ENCODE measurements around the gene CPA2. TPM values are rescaled to one million over a fixed set of nuclear protein-coding genes. Genes with fewer than 3 reads are reported as not detected.
"Not testable (repeated sequence)": the region's sequence is repeated elsewhere in the genome, so short reads cannot be mapped to it uniquely, and the experiment has no call there.

The CPA2 gene
- total RNA-seq, 1 donor from 2014 or later, result 85.0 TPM

- no peaks in the 10 kb centered on the region for H3K27me3 Mint-ChIP-seq
- no peak overlapping the region for H3K4me3 Mint-ChIP-seq (ENCODE audit: low read depth)
- no peak overlapping the region for H3K27ac Mint-ChIP-seq
- no peak for TF ChIP-seq CTCF (IDR thresholded peaks at IDR 0.05; ENCODE audit: unreplicated experiment)
- H3K4me1 Mint-ChIP-seq (ENCODE audit: low read depth), result peaks cover 22% of the 10 kb centered on the region
- no peaks in the 10 kb centered on the region for H3K36me3 Mint-ChIP-seq (ENCODE audit: insufficient read depth)
- no peak for DNase-seq (ENCODE audit: low spot score, unreplicated experiment)
- peaks cover 3% of the 10 kb centered on the region for H3K9me3 Mint-ChIP-seq (ENCODE audit: low read depth)
Measured at GRCh38 chr7:130224210-130224609, 42.5 kb upstream of the CPA2 start.

- not testable (repeated sequence) for H3K36me3 Mint-ChIP-seq (ENCODE audit: insufficient read depth)
Measured at GRCh38 chr7:130224923-130225322, 41.7 kb upstream of the CPA2 start.

GRCh38 chr7:130226333-130226732 lies 40.3 kb upstream of the CPA2 start:
- H3K4me3 Mint-ChIP-seq (ENCODE audit: low read depth), result no peak overlapping the region
- H3K4me1 Mint-ChIP-seq (ENCODE audit: low read depth), result peaks cover 12% of the 10 kb centered on the region
- no peak for TF ChIP-seq CTCF (IDR thresholded peaks at IDR 0.05; ENCODE audit: unreplicated experiment)
- H3K27ac Mint-ChIP-seq, result no peak overlapping the region
- peaks cover 7% of the 10 kb centered on the region for H3K9me3 Mint-ChIP-seq (ENCODE audit: low read depth)
- no peaks in the 10 kb centered on the region for H3K27me3 Mint-ChIP-seq
- no peak for DNase-seq (ENCODE audit: low spot score, unreplicated experiment)
- no peaks in the 10 kb centered on the region for H3K36me3 Mint-ChIP-seq (ENCODE audit: insufficient read depth)

More at GRCh38 chr7:130224923-130225322, 41.7 kb upstream of the CPA2 start:
- Mint-ChIP-seq H3K27ac (peak overlapping the region; percentile 37), H3K4me1 (ENCODE audit: low read depth) (peaks cover 19% of the 10 kb centered on the region)
- H3K9me3 Mint-ChIP-seq (ENCODE audit: low read depth); H3K27me3 Mint-ChIP-seq; DNase-seq (ENCODE audit: low spot score, unreplicated experiment); H3K4me3 Mint-ChIP-seq (ENCODE audit: low read depth): not testable (repeated sequence)

GRCh38 chr7:130227883-130228575 lies 38.6 kb upstream of the CPA2 start:
- no peak overlapping the region for H3K4me3 Mint-ChIP-seq (ENCODE audit: low read depth)
- no peaks in the 10 kb centered on the region for H3K36me3 Mint-ChIP-seq (ENCODE audit: insufficient read depth)
- no peak for DNase-seq (ENCODE audit: low spot score, unreplicated experiment)
- TF ChIP-seq CTCF (IDR thresholded peaks at IDR 0.05; ENCODE audit: unreplicated experiment), result no peak
- H3K27me3 Mint-ChIP-seq, result no peaks in the 10 kb centered on the region
- H3K9me3 Mint-ChIP-seq (ENCODE audit: low read depth), result peaks cover 7% of the 10 kb centered on the region
- peaks cover 21% of the 10 kb centered on the region for H3K4me1 Mint-ChIP-seq (ENCODE audit: low read depth)
- H3K27ac Mint-ChIP-seq, result no peak overlapping the region

GRCh38 chr7:130228840-130229502 lies 37.7 kb upstream of the CPA2 start:
- DNase-seq (ENCODE audit: low spot score, unreplicated experiment), result no peak
- Mint-ChIP-seq H3K9me3 (ENCODE audit: low read depth) (peaks cover 7% of the 10 kb centered on the region), H3K4me1 (ENCODE audit: low read depth) (peaks cover 26% of the 10 kb centered on the region), H3K27me3 (no peaks in the 10 kb centered on the region), H3K27ac (peak overlapping the region; percentile 31), H3K4me3 (ENCODE audit: low read depth) (no peak overlapping the region), H3K36me3 (ENCODE audit: insufficient read depth) (no peaks in the 10 kb centered on the region)
- no peak for TF ChIP-seq CTCF (IDR thresholded peaks at IDR 0.05; ENCODE audit: unreplicated experiment)

GRCh38 chr7:130229981-130230380 lies 36.7 kb upstream of the CPA2 start:
- not testable (repeated sequence) for H3K4me3 Mint-ChIP-seq (ENCODE audit: low read depth); H3K9me3 Mint-ChIP-seq (ENCODE audit: low read depth)

More at GRCh38 chr7:130229981-130230380, 36.7 kb upstream of the CPA2 start:
- not testable (repeated sequence) for H3K36me3 Mint-ChIP-seq (ENCODE audit: insufficient read depth); H3K27me3 Mint-ChIP-seq; DNase-seq (ENCODE audit: low spot score, unreplicated experiment); H3K27ac Mint-ChIP-seq
- H3K4me1 Mint-ChIP-seq (ENCODE audit: low read depth), result peaks cover 34% of the 10 kb centered on the region

Data from progenitor cell of endocrine pancreas (in vitro differentiated cells).